ENCODE results near the gene DPP6. TPM values are rescaled to one million over a fixed set of nuclear protein-coding genes. Genes with fewer than 3 reads are reported as not detected.
A peak's percentile ranks its signal among the peaks of the same experiment; 100 is the strongest.

DPP6 gene
- total and polyA plus RNA-seq, 9 of the 15 experiments (the other 6 are each of a cell fraction or from before 2014, with no cell fraction given), result not detected

DNA sequence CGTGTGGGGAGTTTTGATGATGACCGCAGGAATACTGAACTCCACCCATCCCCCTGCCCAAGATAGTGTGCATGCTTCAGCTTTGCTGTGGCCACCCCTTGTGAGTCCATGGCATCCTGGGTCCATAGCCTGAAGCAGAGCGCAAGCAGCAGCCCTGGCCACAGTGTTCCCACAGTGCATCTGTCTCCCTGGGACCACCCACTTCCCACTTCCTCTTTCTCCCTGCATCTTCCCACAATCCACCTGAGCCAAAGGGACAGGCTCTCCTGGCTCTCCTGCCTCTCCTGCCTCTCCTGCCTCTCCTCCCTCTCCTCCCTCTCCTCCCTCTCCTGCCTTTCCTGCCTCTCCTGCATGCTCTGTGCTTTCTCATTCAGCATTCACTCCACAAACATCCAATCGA is 800.0 kb downstream of the DPP6 start:
- Histone ChIP-seq H4K20me1 (replicated peaks; ENCODE audit: control insufficient read depth, insufficient read depth, low read length) (no peaks in the 10 kb centered on the region), H3K36me3 (ENCODE audit: control insufficient read depth, insufficient read depth, low read length) (no peaks in the 10 kb centered on the region), H3K9me1 (ENCODE audit: control insufficient read depth, insufficient read depth, low read length) (no peaks in the 10 kb centered on the region), H3K27me3 (ENCODE audit: control insufficient read depth in 2 of 2, insufficient read depth in 2 of 2, low read length in 2 of 2) (peaks cover 26 to 38% of the 10 kb centered on the region in 2 experiments; a peak in 4 of 5 replicates), H2AFZ (ENCODE audit: low read depth, low read length) (no peak overlapping the region), H3K9me3 (replicated peaks; ENCODE audit: control insufficient read depth, insufficient read depth, low read depth, low read length) (no peaks in the 10 kb centered on the region), H3K27ac (ENCODE audit: extremely low read depth, low read depth, low read length) (no peak overlapping the region), H3K9ac (ENCODE audit: insufficient read depth in 1 of 2, low read depth in 2 of 2, low read length in 2 of 2) (no peak overlapping the region), H3K4me3 (no peak overlapping the region), H3K79me2 (ENCODE audit: control insufficient read depth, insufficient read depth, low read length) (no peaks in the 10 kb centered on the region), H3K4me2 (ENCODE audit: insufficient read depth, low read length) (no peak overlapping the region), H3K4me1 (replicated peaks in 1 of 2; ENCODE audit: control insufficient read depth in 2 of 2, insufficient read depth in 2 of 2, low read length in 2 of 2) (no peaks in the 10 kb centered on the region)
- ATAC-seq, result no peak
- ChIA-PET CTCF (ENCODE audit: low intra/inter-chr PET ratio) (no interaction called here), POLR2A (interaction anchor here (1.2 kb wide), 1 partner anchor 9 kb away, joined by 3 read pairs; no protein-coding TSS in a partner anchor)
- no peak for DNase-seq (ENCODE audit: extremely low read depth in 1 of 4, low spot score in 3 of 4)
- TF ChIP-seq PTRF (tag; IDR thresholded peaks at IDR 0.05) (no peak), SPI1 (IDR thresholded peaks at IDR 0.05; ENCODE audit: borderline replicate concordance, low read depth, low read length) (peak; percentile 96), ZFPM2 (CRISPR knock-in tag; IDR thresholded peaks at IDR 0.05) (no peak)
- no peak for FAIRE-seq
- in situ Hi-C loops (cut with MboI) (no loop called here), intact Hi-C loops (cut with micrococcal nuclease) (no loop called here)
- BruUV-seq (replicated peaks), result no TSS peak
- whole genome bisulfite sequencing (ENCODE audit: insufficient coverage, low coverage, missing lambda C conversion rate), result 2% methylated on average over 4 of the region's 4 CpGs

GRCh38 chr7:154853063-154853726 is 801.0 kb downstream of the DPP6 start:
- Histone ChIP-seq H4K20me1 (replicated peaks; ENCODE audit: control insufficient read depth, insufficient read depth, low read length) (no peaks in the 10 kb centered on the region), H3K9me3 (replicated peaks; ENCODE audit: control insufficient read depth, insufficient read depth, low read depth, low read length) (no peaks in the 10 kb centered on the region)
- intact Hi-C loops (cut with micrococcal nuclease), result no loop called here

More at GRCh38 chr7:154853063-154853726, 801.0 kb downstream of the DPP6 start:
- peaks cover 35 to 48% of the 10 kb centered on the region in 2 experiments for H3K27me3 ChIP-seq (ENCODE audit: control insufficient read depth in 2 of 2, insufficient read depth in 2 of 2, low read length in 2 of 2)
- 4% methylated on average over 8 of the region's 8 CpGs for WGBS (ENCODE audit: insufficient coverage, low coverage, missing lambda C conversion rate)
- POLR2A ChIA-PET, result interaction anchor here (0.7 kb wide), 1 partner anchor 150 kb away, joined by 3 read pairs; no protein-coding TSS in a partner anchor
- no TSS peak for BruUV-seq (replicated peaks)
- H3K9me1 ChIP-seq (ENCODE audit: control insufficient read depth, insufficient read depth, low read length), result no peaks in the 10 kb centered on the region
- no peak overlapping the region for H3K4me2 ChIP-seq (ENCODE audit: insufficient read depth, low read length)
- no peak overlapping the region for H2AFZ ChIP-seq (ENCODE audit: low read depth, low read length)
- no peaks in the 10 kb centered on the region for H3K79me2 ChIP-seq (ENCODE audit: control insufficient read depth, insufficient read depth, low read length)
- FAIRE-seq (no peak), ATAC-seq (no peak), DNase-seq (ENCODE audit: extremely low read depth in 1 of 4, low spot score in 3 of 4) (no peak)
- in situ Hi-C loops (cut with MboI), result no loop called here
- CTCF ChIA-PET (ENCODE audit: low intra/inter-chr PET ratio), result no interaction called here
- no peak overlapping the region for H3K9ac ChIP-seq (ENCODE audit: insufficient read depth in 1 of 2, low read depth in 2 of 2, low read length in 2 of 2)
- TF ChIP-seq, protein P1, sequence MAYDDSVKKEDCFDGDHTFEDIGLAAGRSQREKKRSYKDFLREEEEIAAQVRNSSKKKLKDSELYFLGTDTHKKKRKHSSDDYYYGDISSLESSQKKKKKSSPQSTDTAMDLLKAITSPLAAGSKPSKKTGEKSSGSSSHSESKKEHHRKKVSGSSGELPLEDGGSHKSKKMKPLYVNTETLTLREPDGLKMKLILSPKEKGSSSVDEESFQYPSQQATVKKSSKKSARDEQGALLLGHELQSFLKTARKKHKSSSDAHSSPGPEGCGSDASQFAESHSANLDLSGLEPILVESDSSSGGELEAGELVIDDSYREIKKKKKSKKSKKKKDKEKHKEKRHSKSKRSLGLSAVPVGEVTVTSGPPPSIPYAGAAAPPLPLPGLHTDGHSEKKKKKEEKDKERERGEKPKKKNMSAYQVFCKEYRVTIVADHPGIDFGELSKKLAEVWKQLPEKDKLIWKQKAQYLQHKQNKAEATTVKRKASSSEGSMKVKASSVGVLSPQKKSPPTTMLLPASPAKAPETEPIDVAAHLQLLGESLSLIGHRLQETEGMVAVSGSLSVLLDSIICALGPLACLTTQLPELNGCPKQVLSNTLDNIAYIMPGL (CRISPR knock-in tag; IDR thresholded peaks at IDR 0.05), result no peak
- TF ChIP-seq NELFE (IDR thresholded peaks at IDR 0.05; ENCODE audit: insufficient read depth, insufficient read length), result no peak
- TF ChIP-seq MCM7 (IDR thresholded peaks at IDR 0.05), result no peak
- TF ChIP-seq ZKSCAN3 (CRISPR knock-in tag; IDR thresholded peaks at IDR 0.05), result no peak
- TF ChIP-seq PRPF4 (IDR thresholded peaks at IDR 0.05; ENCODE audit: insufficient read depth, low read depth, low read length, poor library complexity, severe bottlenecking), result no peak
- no peak for TF ChIP-seq EGR1 (conservative IDR thresholded peaks at IDR 0.05)
- H3K4me1 ChIP-seq (replicated peaks in 1 of 2; ENCODE audit: control insufficient read depth in 2 of 2, insufficient read depth in 2 of 2, low read length in 2 of 2), result no peaks in the 10 kb centered on the region
- no peak overlapping the region for H3K27ac ChIP-seq (ENCODE audit: extremely low read depth, low read depth, low read length)
- H3K36me3 ChIP-seq (ENCODE audit: control insufficient read depth, insufficient read depth, low read length), result no peaks in the 10 kb centered on the region
- H3K4me3 ChIP-seq, result no peak overlapping the region
